ENCODE data around the gene TRIM3.

- TF ChIP-seq EZH2 (IDR thresholded peaks at IDR 0.05; ENCODE audit: borderline replicate concordance, insufficient read depth, low read depth, low read length, poor library complexity, severe bottlenecking): no peak
- no peak for TF ChIP-seq CTCF (IDR thresholded peaks at IDR 0.05)
Measured at GRCh38 chr11:6516865-6517264, 43.1 kb upstream of the TRIM3 start.
